Cardiac muscle cell (in vitro differentiated cells and primary cell): ENCODE data around the gene NNT. TPM values are rescaled to one million over a fixed set of nuclear protein-coding genes. Genes with fewer than 3 reads are reported as not detected.

Experiments
- DNase-seq, 2 donors: peaks; one replicate each; pipeline versions ENCODE4 v3.0.0 to v3.0.0-alpha.2; 2010 to 2017; ENCODE audit warnings: low read depth in 1 of 2, low spot score in 1 of 2
- H3K27ac ChIP-seq: fragments of 200-600 bp; sonication (generic); 2 replicates; pipeline ENCODE4 v1.5.1; 2016
- H3K27me3 ChIP-seq: fragments of 200-600 bp; sonication (generic); 2 replicates; pipeline ENCODE4 v1.6.0; 2016; ENCODE audit warnings: control low read depth
- H3K36me3 ChIP-seq: fragments of 200-600 bp; sonication (generic); 2 replicates; pipeline ENCODE4 v1.5.1; 2016; ENCODE audit warnings: control low read depth
- H3K4me1 ChIP-seq: fragments of 200-600 bp; sonication (generic); 2 replicates; pipeline ENCODE4 v1.8.1; 2017; ENCODE audit warnings: low read depth, mild to moderate bottlenecking, mixed run types
- H3K4me3 ChIP-seq: fragments of 200-600 bp; sonication (generic); 2 replicates; pipeline ENCODE4 v1.5.1; 2016; ENCODE audit warnings: mild to moderate bottlenecking
- H3K9me3 ChIP-seq: fragments of 200-600 bp; sonication (generic); 2 replicates; pipeline ENCODE4 v1.5.1; 2017; ENCODE audit warnings: low read depth, mild to moderate bottlenecking, control low read depth
- CTCF ChIP-seq: IDR thresholded peaks from 2 replicates; pipeline ENCODE4 v1.5.1; 2012; ENCODE audit warnings: low read depth, mild to moderate bottlenecking, low read length
- polyA plus RNA-seq: library from polyadenylated mRNA; unstranded; fragments of >200 nt; fragmentation: Nextera tagmentation; extraction: Ambion mirVana; gene quantifications from 2 replicates; pipeline ENCODE4 v1.2.1, GENCODE V29; 2016
- total RNA-seq: library from RNA; depleted of rRNA; stranded (reverse); fragments of >200 nt; gene quantifications from 2 replicates; pipeline ENCODE4 v1.2.3, GENCODE V29; 2016

The NNT gene
- total and polyA plus RNA-seq, 2 experiments from 2014 or later, result 103 to 123 TPM

- TF ChIP-seq CTCF, result peak; percentile 19
Measured at GRCh38 chr5:43646992-43647391, 44.0 kb downstream of the NNT start.

GRCh38 chr5:43647789-43648188, 44.8 kb downstream of the NNT start:
- Histone ChIP-seq H3K4me3 (no peak overlapping the region), H3K27ac (no peak overlapping the region), H3K9me3 (no peaks in the 10 kb centered on the region), H3K4me1 (no peaks in the 10 kb centered on the region), H3K27me3 (no peaks in the 10 kb centered on the region), H3K36me3 (peaks cover 62% of the 10 kb centered on the region)
- no peak for DNase-seq
- no peak for TF ChIP-seq CTCF

More at GRCh38 chr5:43646992-43647391, 44.0 kb downstream of the NNT start:
- no peak for DNase-seq
- H3K4me1 ChIP-seq, result no peaks in the 10 kb centered on the region
- no peaks in the 10 kb centered on the region for H3K9me3 ChIP-seq
- no peak overlapping the region for H3K27ac ChIP-seq
- no peak overlapping the region for H3K4me3 ChIP-seq
- no peaks in the 10 kb centered on the region for H3K27me3 ChIP-seq
- peaks cover 56% of the 10 kb centered on the region for H3K36me3 ChIP-seq

GRCh38 chr5:43648499-43649124, 45.6 kb downstream of the NNT start:
- H3K27me3 ChIP-seq, result no peaks in the 10 kb centered on the region
- H3K9me3 ChIP-seq, result no peaks in the 10 kb centered on the region
- no peak for TF ChIP-seq CTCF
- H3K4me3 ChIP-seq, result no peak overlapping the region
- no peak overlapping the region for H3K27ac ChIP-seq
- peaks cover 67% of the 10 kb centered on the region for H3K36me3 ChIP-seq
- no peak for DNase-seq
- no peaks in the 10 kb centered on the region for H3K4me1 ChIP-seq

- Histone ChIP-seq H3K9me3 (no peaks in the 10 kb centered on the region), H3K4me1 (no peaks in the 10 kb centered on the region), H3K27ac (no peak overlapping the region), H3K27me3 (no peaks in the 10 kb centered on the region), H3K36me3 (peaks cover 69% of the 10 kb centered on the region), H3K4me3 (no peak overlapping the region)
- DNase-seq, result peak in 1 of 2 donors; percentile 35
- TF ChIP-seq CTCF, result no peak
Measured at GRCh38 chr5:43649256-43649655, 46.3 kb downstream of the NNT start.

GRCh38 chr5:43652537-43653302, 49.7 kb downstream of the NNT start:
- TF ChIP-seq CTCF, result no peak
- Histone ChIP-seq H3K27ac (no peak overlapping the region), H3K36me3 (peaks cover 62% of the 10 kb centered on the region), H3K4me3 (no peak overlapping the region), H3K27me3 (no peaks in the 10 kb centered on the region), H3K9me3 (no peaks in the 10 kb centered on the region), H3K4me1 (no peaks in the 10 kb centered on the region)
- DNase-seq, result no peak
